Thoracic aorta (tissue), 2 donors: ENCODE results near the gene RFPL1. TPM values are rescaled to one million over a fixed set of nuclear protein-coding genes. Genes with fewer than 3 reads are reported as not detected.
A peak's percentile ranks its signal among the peaks of the same experiment; 100 is the strongest.

Experiments used
- ATAC-seq: fragments of 150-250 bp; one replicate; pipeline ENCODE4 v1.8.0; 2017; ENCODE audit warnings: low read depth; ENCODE audit not compliant: insufficient number of reproducible peaks, low FRiP score
- DNase-seq: peaks from one replicate; pipeline ENCODE4 v3.0.0-alpha.2; 2020; ENCODE audit warnings: low spot score
- H3K27ac ChIP-seq, 2 donors: fragments of 200-600 bp; sonication (generic); 1 replicate in 1 of 2; 2 replicates in 1 of 2; pipeline ENCODE4 v1.5.1; 2016; ENCODE audit warnings: mild to moderate bottlenecking in 2 of 2, moderate library complexity in 2 of 2
- H3K27me3 ChIP-seq: fragments of 200-600 bp; sonication (generic); replicated peaks from 2 replicates; pipeline ENCODE4 v1.6.0; 2016; ENCODE audit warnings: mild to moderate bottlenecking; ENCODE audit not compliant: insufficient read depth
- H3K36me3 ChIP-seq: fragments of 200-600 bp; sonication (generic); one replicate; pipeline ENCODE4 v1.5.1; 2016
- H3K4me1 ChIP-seq, 2 donors: fragments of 200-600 bp; sonication (generic); 1 replicate in 1 of 2; 2 replicates in 1 of 2; pipeline versions ENCODE4 v1.5.1 to v1.6.0; 2016; ENCODE audit warnings: low read depth in 2 of 2, mild to moderate bottlenecking in 1 of 2; ENCODE audit not compliant: control insufficient read depth in 1 of 2
- H3K4me3 ChIP-seq: fragments of 200-600 bp; sonication (generic); 2 replicates; pipeline ENCODE4 v1.5.1; 2016; ENCODE audit warnings: mild to moderate bottlenecking
- H3K9me3 ChIP-seq: fragments of 200-600 bp; sonication (generic); 2 replicates; pipeline ENCODE4 v1.5.1; 2016
- total RNA-seq, 2 donors: library from RNA; depleted of rRNA; stranded (reverse); fragments of >200 nt; gene quantifications; one replicate each; pipeline versions ENCODE4 v1.1.0 to v1.2.3, GENCODE V29; 2016
- TF ChIP-seq, protein P1 (sequence below): fragments of 200-600 bp; sonication (generic); IDR thresholded peaks from one replicate; pipeline ENCODE4 v1.5.1; 2019; ENCODE audit warnings: antibody characterized with exemption

Gene RFPL1
- total RNA-seq, 2 donors from 2014 or later = not detected

GRCh38 chr22:29481265-29482000 lies 43.0 kb downstream of the RFPL1 start:
- Histone ChIP-seq H3K9me3 (no peaks in the 10 kb centered on the region), H3K4me1 (peaks cover 6 to 14% of the 10 kb centered on the region in 2 donors), H3K27ac (no peak overlapping the region), H3K4me3 (peak overlapping the region; percentile 54), H3K27me3 (peaks cover 5% of the 10 kb centered on the region), H3K36me3 (no peaks in the 10 kb centered on the region)
- TF ChIP-seq, protein P1, sequence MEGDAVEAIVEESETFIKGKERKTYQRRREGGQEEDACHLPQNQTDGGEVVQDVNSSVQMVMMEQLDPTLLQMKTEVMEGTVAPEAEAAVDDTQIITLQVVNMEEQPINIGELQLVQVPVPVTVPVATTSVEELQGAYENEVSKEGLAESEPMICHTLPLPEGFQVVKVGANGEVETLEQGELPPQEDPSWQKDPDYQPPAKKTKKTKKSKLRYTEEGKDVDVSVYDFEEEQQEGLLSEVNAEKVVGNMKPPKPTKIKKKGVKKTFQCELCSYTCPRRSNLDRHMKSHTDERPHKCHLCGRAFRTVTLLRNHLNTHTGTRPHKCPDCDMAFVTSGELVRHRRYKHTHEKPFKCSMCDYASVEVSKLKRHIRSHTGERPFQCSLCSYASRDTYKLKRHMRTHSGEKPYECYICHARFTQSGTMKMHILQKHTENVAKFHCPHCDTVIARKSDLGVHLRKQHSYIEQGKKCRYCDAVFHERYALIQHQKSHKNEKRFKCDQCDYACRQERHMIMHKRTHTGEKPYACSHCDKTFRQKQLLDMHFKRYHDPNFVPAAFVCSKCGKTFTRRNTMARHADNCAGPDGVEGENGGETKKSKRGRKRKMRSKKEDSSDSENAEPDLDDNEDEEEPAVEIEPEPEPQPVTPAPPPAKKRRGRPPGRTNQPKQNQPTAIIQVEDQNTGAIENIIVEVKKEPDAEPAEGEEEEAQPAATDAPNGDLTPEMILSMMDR = no peak
- DNase-seq (no peak), ATAC-seq (no peak)

DNA sequence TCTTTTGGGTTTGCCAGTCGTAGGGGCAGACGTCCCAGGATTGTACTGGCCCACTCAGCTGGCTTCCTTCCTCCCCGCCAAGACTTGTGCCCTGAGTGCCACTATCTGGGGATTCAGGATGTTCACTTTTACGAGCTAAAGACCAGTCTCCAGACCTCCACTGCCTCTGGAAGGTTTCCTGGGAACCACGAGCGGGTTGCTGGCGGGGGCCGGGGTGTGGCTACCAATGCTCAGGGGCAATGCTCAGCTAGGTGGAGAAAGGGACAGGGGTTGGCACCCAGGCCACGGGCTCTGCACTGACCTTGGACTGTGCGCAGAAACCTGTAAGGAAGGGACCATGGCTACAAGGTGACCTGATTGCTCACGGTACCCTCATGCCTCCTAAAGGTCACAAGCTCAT lies 43.9 kb downstream of the RFPL1 start:
- no peak for DNase-seq
- Histone ChIP-seq H3K9me3 (no peaks in the 10 kb centered on the region), H3K4me1 (peaks cover 6 to 14% of the 10 kb centered on the region in 2 donors), H3K36me3 (no peaks in the 10 kb centered on the region), H3K4me3 (no peak overlapping the region), H3K27me3 (peaks cover 5% of the 10 kb centered on the region), H3K27ac (no peak overlapping the region)
- TF ChIP-seq, protein P1 = no peak
- ATAC-seq = no peak

DNA sequence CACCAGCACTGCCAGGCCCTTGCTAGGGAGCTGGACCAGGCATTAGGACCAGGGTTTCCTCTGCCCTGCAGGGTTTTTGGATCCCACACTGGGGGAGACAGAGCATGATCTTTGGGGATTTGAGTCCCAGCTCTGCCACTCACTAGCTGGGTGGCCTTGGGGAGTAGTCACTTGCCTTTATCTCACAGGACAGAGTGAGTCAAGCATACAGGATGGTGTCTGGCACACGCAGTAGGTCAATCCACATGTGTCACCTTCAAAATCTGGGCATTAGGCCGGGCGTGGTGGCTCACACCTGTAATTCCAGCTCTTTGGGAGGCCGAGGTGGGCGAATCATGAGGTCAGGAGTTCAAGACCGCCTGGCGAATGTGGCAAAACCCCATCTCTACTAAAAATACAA lies 44.3 kb downstream of the RFPL1 start:
- H3K36me3 ChIP-seq = no peaks in the 10 kb centered on the region
- DNase-seq = no peak
- H3K4me1 ChIP-seq = peaks cover 6 to 14% of the 10 kb centered on the region in 2 donors
- TF ChIP-seq, protein P1 = no peak
- ATAC-seq = no peak
- no peak overlapping the region for H3K4me3 ChIP-seq
- H3K27ac ChIP-seq = no peak overlapping the region
- H3K27me3 ChIP-seq = peaks cover 5% of the 10 kb centered on the region
- H3K9me3 ChIP-seq = no peaks in the 10 kb centered on the region

GRCh38 chr22:29483254-29483653 lies 44.9 kb downstream of the RFPL1 start:
- ATAC-seq (no peak), DNase-seq (no peak)
- TF ChIP-seq, protein P1 = no peak
- Histone ChIP-seq H3K9me3 (no peaks in the 10 kb centered on the region), H3K27ac (no peak overlapping the region), H3K36me3 (no peaks in the 10 kb centered on the region), H3K27me3 (peaks cover 5% of the 10 kb centered on the region), H3K4me3 (no peak overlapping the region), H3K4me1 (peaks cover 6 to 14% of the 10 kb centered on the region in 2 donors)

DNA sequence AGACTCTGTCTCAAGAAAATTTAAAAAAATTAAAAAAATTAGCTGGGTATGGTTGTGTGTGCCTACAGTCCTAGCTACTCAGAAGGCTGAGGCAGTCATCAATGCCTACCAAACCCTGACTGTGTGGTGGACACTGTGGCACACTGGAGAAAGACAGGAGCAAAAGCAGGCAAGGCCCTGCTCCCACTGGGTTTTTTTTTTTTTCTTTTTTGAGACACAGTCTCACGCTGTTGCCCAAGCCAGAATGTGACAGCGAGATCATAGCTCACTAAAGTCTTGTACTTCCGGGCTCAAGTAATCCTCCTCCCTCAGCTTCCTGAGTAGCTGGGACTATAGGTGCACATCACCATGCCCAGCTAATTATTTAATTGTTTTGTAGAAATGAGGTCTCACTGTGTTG lies 46.3 kb downstream of the RFPL1 start:
- Histone ChIP-seq H3K4me3 (no peak overlapping the region), H3K27ac (no peak overlapping the region), H3K36me3 (no peaks in the 10 kb centered on the region), H3K4me1 (peaks cover 6 to 14% of the 10 kb centered on the region in 2 donors), H3K27me3 (no peaks in the 10 kb centered on the region), H3K9me3 (no peaks in the 10 kb centered on the region)
- DNase-seq = no peak
- ATAC-seq = no peak
- TF ChIP-seq, protein P1 = no peak
